PC-9 (cell line): Measurements from ENCODE around the gene PGLYRP2. TPM values are rescaled to one million over a fixed set of nuclear protein-coding genes. Genes with fewer than 3 reads are reported as not detected.

Experiments used
- BruUV-seq: library from RNA; stranded (reverse); fragments of 400-500 nt; replicated peaks from 2 replicates; lab custom pipeline; 2021; lab: Mats Ljungman, UMichigan
- CTCF ChIA-PET: fragments of 300-600 bp; sonication (Branson Sonifier 250); formaldehyde crosslinking; loops from one replicate; lab custom pipeline; 2022; ENCODE audit warnings: antibody characterized with exemption; lab: Charles Lee
- POLR2A ChIA-PET: fragments of 300-600 bp; sonication (Branson Sonifier 250); formaldehyde crosslinking; loops from one replicate; lab custom pipeline; 2022; ENCODE audit warnings: antibody characterized with exemption; ENCODE audit not compliant: unreplicated experiment; lab: Charles Lee
- DNase-seq, 2 experiments: peaks; one replicate each; pipeline versions ENCODE4 v3.0.0 to v3.0.0-alpha.2; 2015 to 2022; ENCODE audit warnings: mixed read lengths in 1 of 2
- H2AFZ ChIP-seq: fragments of 200-600 bp; sonication (generic); 2 replicates; pipeline ENCODE4 v1.8.1; 2017; ENCODE audit warnings: antibody characterized with exemption
- H3F3A ChIP-seq: fragments of 200-600 bp; sonication (generic); 2 replicates; pipeline ENCODE4 v1.8.1; 2017; ENCODE audit warnings: antibody characterized with exemption, mild to moderate bottlenecking, low read depth; ENCODE audit not compliant: insufficient read depth
- H3K27ac ChIP-seq: fragments of 200-600 bp; sonication (generic); 2 replicates; pipeline ENCODE4 v1.6.1; 2016; ENCODE audit warnings: mixed run types
- H3K27me3 ChIP-seq: fragments of 200-600 bp; sonication (generic); 2 replicates; pipeline ENCODE4 v1.6.1; 2016; ENCODE audit warnings: low read depth, mixed run types; ENCODE audit not compliant: insufficient read depth
- H3K36me3 ChIP-seq: fragments of 200-600 bp; sonication (generic); 2 replicates; pipeline ENCODE4 v1.6.1; 2016; ENCODE audit warnings: low read depth, mixed run types
- H3K4me1 ChIP-seq: fragments of 200-600 bp; sonication (generic); replicated peaks from 2 replicates; pipeline ENCODE4 v1.6.1; 2016; ENCODE audit warnings: mixed run types; ENCODE audit not compliant: insufficient read depth
- H3K4me2 ChIP-seq: fragments of 200-600 bp; sonication (generic); 2 replicates; pipeline ENCODE4 v1.6.1; 2017; ENCODE audit warnings: mixed run types
- H3K4me3 ChIP-seq: fragments of 200-600 bp; sonication (generic); 2 replicates; pipeline ENCODE4 v1.6.1; 2016; ENCODE audit warnings: mixed run types
- H3K79me2 ChIP-seq: fragments of 200-600 bp; sonication (generic); 2 replicates; pipeline ENCODE4 v1.6.1; 2017; ENCODE audit warnings: low read depth, mixed run types
- H3K9me2 ChIP-seq: fragments of 200-600 bp; sonication (generic); 2 replicates; pipeline ENCODE4 v1.8.1; 2017; ENCODE audit warnings: mild to moderate bottlenecking; ENCODE audit not compliant: insufficient read depth
- H3K9me3 ChIP-seq: fragments of 200-600 bp; sonication (generic); 2 replicates; pipeline ENCODE4 v1.8.1; 2016; ENCODE audit warnings: low read depth; ENCODE audit not compliant: insufficient read depth
- H4K20me1 ChIP-seq: fragments of 200-600 bp; sonication (generic); 2 replicates; pipeline ENCODE4 v1.8.1; 2017; ENCODE audit not compliant: insufficient read depth
- EZH2 ChIP-seq: fragments of 200-600 bp; sonication (generic); IDR thresholded peaks from 2 replicates; pipeline ENCODE4 v1.8.0; 2017; ENCODE audit warnings: antibody characterized with exemption, low read depth
- intact Hi-C: fragments of 100-400 bp; cut with micrococcal nuclease; formaldehyde crosslinking; loops from one replicate; pipeline ENCODE4 v1.10.0; 2022; ENCODE audit not compliant: unreplicated experiment
- total RNA-seq: library from RNA; stranded (reverse); gene quantifications from 2 replicates; pipeline ENCODE4 v1.2.3, GENCODE V29; 2021
- TF ChIP-seq, protein P1 (sequence below): fragments of 200-600 bp; sonication (generic); conservative IDR thresholded peaks from 2 replicates; pipeline ENCODE4 v1.6.1; 2017; ENCODE audit warnings: mixed run types, antibody characterized with exemption, mild to moderate bottlenecking, moderate library complexity

PGLYRP2 gene
- total RNA-seq, 1 experiment from 2014 or later, result not detected

DNA sequence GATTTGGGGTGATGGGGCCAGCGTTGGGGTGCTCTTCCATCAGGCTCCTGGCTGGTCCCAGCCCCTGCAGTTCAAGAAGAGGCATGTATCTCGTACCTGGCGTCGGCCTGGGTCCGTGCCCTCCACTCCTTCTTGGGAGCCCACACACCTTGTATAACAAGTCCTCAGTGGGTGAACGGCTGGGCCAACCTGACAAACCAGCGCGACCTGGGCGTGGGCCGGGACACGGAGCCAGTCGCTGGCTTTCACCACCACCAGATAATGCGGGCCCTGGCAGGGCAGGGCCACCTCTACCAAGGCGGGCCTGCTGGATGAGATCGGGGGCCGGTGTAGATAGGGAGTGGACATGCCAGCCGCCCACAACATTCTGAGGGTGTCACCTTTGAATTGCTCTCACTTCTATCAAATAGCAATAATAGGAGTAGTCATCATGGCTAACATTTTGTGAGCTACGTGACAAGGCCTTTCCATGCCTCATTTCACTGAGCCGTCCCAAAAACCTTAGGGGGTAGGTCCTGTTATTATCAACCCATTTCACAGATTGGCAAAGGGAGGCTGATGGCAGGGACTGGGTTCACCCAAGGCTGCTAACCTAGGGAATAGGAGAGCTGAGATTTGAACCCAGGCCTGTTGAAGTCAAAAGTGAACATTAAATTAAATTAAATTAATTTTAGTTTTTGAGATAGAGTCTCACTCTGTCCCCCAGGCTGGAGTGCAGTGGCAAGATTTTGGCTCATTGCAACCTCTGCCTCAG is 32.5 kb upstream of the PGLYRP2 start:
- intact Hi-C loops, result no loop called here
- no peak for DNase-seq
- Histone ChIP-seq H3K4me1 (no peaks in the 10 kb centered on the region), H3F3A (no peaks in the 10 kb centered on the region), H3K79me2 (no peaks in the 10 kb centered on the region), H3K27me3 (peaks cover 22% of the 10 kb centered on the region), H2AFZ (no peak overlapping the region), H3K27ac (no peak overlapping the region), H4K20me1 (no peaks in the 10 kb centered on the region; the same call in 1 of the 2 replicates), H3K9me2 (no peaks in the 10 kb centered on the region), H3K9me3 (peaks cover 10% of the 10 kb centered on the region; the same call in 1 of the 2 replicates), H3K4me3 (no peak overlapping the region), H3K36me3 (no peaks in the 10 kb centered on the region), H3K4me2 (no peak overlapping the region)
- TF ChIP-seq, protein P1, sequence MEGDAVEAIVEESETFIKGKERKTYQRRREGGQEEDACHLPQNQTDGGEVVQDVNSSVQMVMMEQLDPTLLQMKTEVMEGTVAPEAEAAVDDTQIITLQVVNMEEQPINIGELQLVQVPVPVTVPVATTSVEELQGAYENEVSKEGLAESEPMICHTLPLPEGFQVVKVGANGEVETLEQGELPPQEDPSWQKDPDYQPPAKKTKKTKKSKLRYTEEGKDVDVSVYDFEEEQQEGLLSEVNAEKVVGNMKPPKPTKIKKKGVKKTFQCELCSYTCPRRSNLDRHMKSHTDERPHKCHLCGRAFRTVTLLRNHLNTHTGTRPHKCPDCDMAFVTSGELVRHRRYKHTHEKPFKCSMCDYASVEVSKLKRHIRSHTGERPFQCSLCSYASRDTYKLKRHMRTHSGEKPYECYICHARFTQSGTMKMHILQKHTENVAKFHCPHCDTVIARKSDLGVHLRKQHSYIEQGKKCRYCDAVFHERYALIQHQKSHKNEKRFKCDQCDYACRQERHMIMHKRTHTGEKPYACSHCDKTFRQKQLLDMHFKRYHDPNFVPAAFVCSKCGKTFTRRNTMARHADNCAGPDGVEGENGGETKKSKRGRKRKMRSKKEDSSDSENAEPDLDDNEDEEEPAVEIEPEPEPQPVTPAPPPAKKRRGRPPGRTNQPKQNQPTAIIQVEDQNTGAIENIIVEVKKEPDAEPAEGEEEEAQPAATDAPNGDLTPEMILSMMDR, result no peak
- no peak for TF ChIP-seq EZH2
- CTCF ChIA-PET, result no interaction called here
- POLR2A ChIA-PET, result no interaction called here
- no TSS peak for BruUV-seq

- intact Hi-C loops, result no loop called here
- H3K79me2 ChIP-seq, result no peaks in the 10 kb centered on the region
- no peaks in the 10 kb centered on the region; the same call in 1 of the 2 replicates for H4K20me1 ChIP-seq
- H3K36me3 ChIP-seq, result no peaks in the 10 kb centered on the region
- no peak within 1 kb of the TSS for H3K4me2 ChIP-seq
- 0 out of 2 replicates have a peak, but pooled peaks cover 4% of the 10 kb centered on the region for H3F3A ChIP-seq
- no peak within 1 kb of the TSS for H3K4me3 ChIP-seq
- H2AFZ ChIP-seq, result no peak within 1 kb of the TSS
- DNase-seq, result no peak
- peaks cover 24% of the 10 kb centered on the region for H3K27me3 ChIP-seq
- no TSS peak for BruUV-seq
- no peaks in the 10 kb centered on the region for H3K9me3 ChIP-seq
- TF ChIP-seq, protein P1, result no peak
- no peak for TF ChIP-seq EZH2
- no peaks in the 10 kb centered on the region for H3K9me2 ChIP-seq
- H3K27ac ChIP-seq, result no peak within 1 kb of the TSS
- H3K4me1 ChIP-seq, result no peaks in the 10 kb centered on the region
- CTCF ChIA-PET, result no interaction called here
- POLR2A ChIA-PET, result no interaction called here
Measured at GRCh38 chr19:15508035-15508710, 28.9 kb upstream of the PGLYRP2 start, which contains the start of gene CYP4F22. Gene CYP4F22 (plus strand): TSS chr19:15508525. CDS start chr19:15525337, 16,812 bp downstream.

DNA sequence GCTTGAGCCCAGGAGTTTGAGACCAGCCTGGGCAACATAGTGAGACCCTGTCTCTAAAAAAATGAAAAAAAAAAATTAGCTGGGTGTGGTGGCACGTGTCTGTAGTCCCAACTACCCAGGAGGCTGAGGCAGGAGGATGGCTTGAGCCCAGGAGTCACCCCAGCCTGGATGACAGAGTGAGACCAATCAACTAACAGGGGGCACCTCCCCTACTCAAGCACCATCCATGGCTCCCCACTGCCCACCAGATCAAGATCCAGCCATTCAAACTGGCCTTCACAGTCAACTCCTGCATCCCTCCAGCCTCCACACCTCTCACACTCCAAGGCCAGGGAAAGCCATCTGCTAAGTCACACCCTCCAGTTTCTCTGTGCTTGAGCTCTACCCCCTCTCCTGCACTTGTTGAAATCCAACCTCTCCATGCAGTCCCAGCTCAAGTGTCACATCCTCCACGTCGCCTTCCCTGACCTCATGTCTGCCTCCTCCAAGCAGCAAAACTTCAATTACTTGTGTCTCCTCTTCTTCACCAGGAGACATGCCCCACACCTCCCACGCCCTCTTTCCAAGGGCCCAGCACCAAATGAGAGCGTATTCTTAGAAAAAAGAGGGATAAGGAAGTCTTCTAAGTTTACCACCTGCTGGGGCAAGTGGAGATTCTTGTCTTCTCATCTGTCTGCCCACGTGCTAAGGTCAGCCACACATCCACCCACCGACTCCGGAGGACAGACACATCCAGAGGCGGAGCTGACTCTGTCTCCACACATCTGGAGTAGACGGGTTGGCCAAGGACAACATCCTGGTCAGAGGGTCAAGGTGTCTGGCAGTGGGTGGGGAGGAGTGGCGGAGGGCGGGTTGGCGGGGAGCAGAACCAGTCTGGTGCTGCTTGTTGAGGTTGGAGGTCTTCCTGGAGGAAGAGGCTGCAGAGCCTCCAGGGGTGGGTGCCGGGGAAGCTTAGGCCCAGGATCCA is 28.1 kb upstream of the PGLYRP2 start:
- intact Hi-C loops, result no loop called here
- DNase-seq, result no peak
- no peak overlapping the region for H3K4me3 ChIP-seq
- ChIA-PET CTCF (no interaction called here), POLR2A (no interaction called here)
- BruUV-seq, result no TSS peak
- TF ChIP-seq, protein P1, result no peak
- no peak for TF ChIP-seq EZH2
- no peak overlapping the region for H3K4me2 ChIP-seq
- H3K9me2 ChIP-seq, result no peaks in the 10 kb centered on the region
- no peaks in the 10 kb centered on the region for H3K9me3 ChIP-seq
- H4K20me1 ChIP-seq, result no peaks in the 10 kb centered on the region; the same call in 1 of the 2 replicates
- no peaks in the 10 kb centered on the region for H3K36me3 ChIP-seq
- no peaks in the 10 kb centered on the region for H3K79me2 ChIP-seq
- H3F3A ChIP-seq, result 0 out of 2 replicates have a peak, but pooled peaks cover 4% of the 10 kb centered on the region
- H2AFZ ChIP-seq, result no peak overlapping the region
- no peaks in the 10 kb centered on the region for H3K4me1 ChIP-seq
- H3K27ac ChIP-seq, result no peak overlapping the region
- peaks cover 31% of the 10 kb centered on the region for H3K27me3 ChIP-seq
